Calu3 (cell line): ENCODE measurements around the gene MARS2. TPM values are rescaled to one million over a fixed set of nuclear protein-coding genes. Genes with fewer than 3 reads are reported as not detected.
A peak's percentile ranks its signal among the peaks of the same experiment; 100 is the strongest.

Experiments
- BruUV-seq: library from RNA; stranded (reverse); fragments of 400-500 nt; replicated peaks from 2 replicates; lab custom pipeline; 2021; lab: Mats Ljungman, UMichigan
- CTCF ChIA-PET: fragments of 300-600 bp; sonication (Branson Sonifier 250); formaldehyde crosslinking; loops from one replicate; lab custom pipeline; 2022; ENCODE audit warnings: antibody characterized with exemption; lab: Charles Lee
- DNase-seq: peaks from one replicate; pipeline ENCODE4 v3.0.0; 2022
- H3K27ac Mint-ChIP-seq: one replicate; pipeline ENCODE4 v1.8.0; 2022; ENCODE audit warnings: mixed read lengths; ENCODE audit not compliant: unreplicated experiment
- H3K27me3 Mint-ChIP-seq: one replicate; pipeline ENCODE4 v1.8.0; 2022; ENCODE audit warnings: mixed read lengths; ENCODE audit not compliant: unreplicated experiment
- H3K36me3 Mint-ChIP-seq: one replicate; pipeline ENCODE4 v1.8.0; 2022; ENCODE audit warnings: mild to moderate bottlenecking, moderate library complexity, mixed read lengths; ENCODE audit not compliant: insufficient read depth, unreplicated experiment
- H3K4me1 Mint-ChIP-seq: one replicate; pipeline ENCODE4 v1.8.0; 2022; ENCODE audit warnings: mild to moderate bottlenecking, low read depth, mixed read lengths; ENCODE audit not compliant: unreplicated experiment
- H3K4me3 Mint-ChIP-seq: one replicate; pipeline ENCODE4 v1.8.0; 2022; ENCODE audit warnings: mild to moderate bottlenecking, low read depth, moderate library complexity, mixed read lengths; ENCODE audit not compliant: unreplicated experiment
- H3K9me3 Mint-ChIP-seq: one replicate; pipeline ENCODE4 v1.8.0; 2022; ENCODE audit warnings: low read depth, mixed read lengths; ENCODE audit not compliant: unreplicated experiment
- CTCF ChIP-seq: fragments of 200-600 bp; IDR thresholded peaks from one replicate; pipeline ENCODE4 v1.8.0; 2022; ENCODE audit warnings: antibody characterized with exemption; ENCODE audit not compliant: unreplicated experiment
- intact Hi-C: fragments of 100-400 bp; cut with micrococcal nuclease; formaldehyde crosslinking; loops from one replicate; pipeline ENCODE4 v1.10.0; 2022; ENCODE audit not compliant: unreplicated experiment
- total RNA-seq: library from RNA; stranded (reverse); gene quantifications from 2 replicates; pipeline ENCODE4 v1.2.3, GENCODE V29; 2022

Gene MARS2
- total RNA-seq, 1 experiment from 2014 or later = 16.9 TPM

- no TSS peak for BruUV-seq
- peaks cover 15% of the 10 kb centered on the region for H3K36me3 Mint-ChIP-seq
- no peak overlapping the region for H3K4me3 Mint-ChIP-seq
- intact Hi-C loops = no loop called here
- no peak overlapping the region for H3K27ac Mint-ChIP-seq
- no peaks in the 10 kb centered on the region for H3K9me3 Mint-ChIP-seq
- H3K27me3 Mint-ChIP-seq = no peaks in the 10 kb centered on the region
- DNase-seq = no peak
- H3K4me1 Mint-ChIP-seq = peaks cover 17% of the 10 kb centered on the region
- CTCF ChIA-PET = no interaction called here
- TF ChIP-seq CTCF = no peak
Observed at GRCh38 chr2:197700960-197701359, 4.2 kb upstream of the MARS2 start.

GRCh38 chr2:197704434-197705120 is 592 bp upstream of the MARS2 start:
- TF ChIP-seq CTCF = no peak
- Mint-ChIP-seq H3K27me3 (no peaks in the 10 kb centered on the region), H3K4me3 (peak overlapping the region; percentile 89), H3K9me3 (no peaks in the 10 kb centered on the region), H3K4me1 (peaks cover 22% of the 10 kb centered on the region), H3K27ac (peak overlapping the region; percentile 80), H3K36me3 (peaks cover 32% of the 10 kb centered on the region)
- BruUV-seq = no TSS peak
- DNase-seq = no peak
- intact Hi-C loops = loop anchor here (5.0 kb wide), 2 partner anchors 207 to 593 kb away; partner anchors contain the start of gene HSPD1
- CTCF ChIA-PET = interaction anchor here (0.9 kb wide), 1 partner anchor 205 kb away, joined by 3 read pairs; the partner anchor contains the start of genes HSPD1 and HSPE1

GRCh38 chr2:197705912-197706838 is 1.0 kb downstream of the MARS2 start:
- H3K4me3 Mint-ChIP-seq = peak overlapping the region; percentile 89
- no peak for TF ChIP-seq CTCF
- no peaks in the 10 kb centered on the region for H3K27me3 Mint-ChIP-seq
- BruUV-seq = no TSS peak
- intact Hi-C loops = loop anchor here (5.0 kb wide), 2 partner anchors 209 to 591 kb away; partner anchors contain the start of gene HSPD1
- no peaks in the 10 kb centered on the region for H3K9me3 Mint-ChIP-seq
- peak overlapping the region; percentile 30 for H3K27ac Mint-ChIP-seq
- H3K4me1 Mint-ChIP-seq = peaks cover 27% of the 10 kb centered on the region
- peaks cover 32% of the 10 kb centered on the region for H3K36me3 Mint-ChIP-seq
- DNase-seq = peak; percentile 10
- CTCF ChIA-PET = no interaction called here

- H3K27me3 Mint-ChIP-seq = no peaks in the 10 kb centered on the region
- H3K4me3 Mint-ChIP-seq = peak overlapping the region; percentile 89
- no TSS peak for BruUV-seq
- H3K27ac Mint-ChIP-seq = peak overlapping the region; percentile 61
- intact Hi-C loops = loop anchor here (1.0 to 5.0 kb wide), 3 partner anchors 70 to 590 kb away; partner anchors contain the start of gene HSPD1
- H3K9me3 Mint-ChIP-seq = no peaks in the 10 kb centered on the region
- DNase-seq = no peak
- CTCF ChIA-PET = no interaction called here
- TF ChIP-seq CTCF = no peak
- peaks cover 27% of the 10 kb centered on the region for H3K4me1 Mint-ChIP-seq
- peaks cover 32% of the 10 kb centered on the region for H3K36me3 Mint-ChIP-seq
Observed at GRCh38 chr2:197706839-197707207, 1.7 kb downstream of the MARS2 start.
